Muscle of back (tissue), 13 donors: Measurements from ENCODE around the gene FAM53A. TPM values are rescaled to one million over a fixed set of nuclear protein-coding genes. Genes with fewer than 3 reads are reported as not detected.
A peak's percentile ranks its signal among the peaks of the same experiment; 100 is the strongest.

Experiments
- DNase-seq, 3 donors: peaks; one replicate each; pipeline versions ENCODE4 v3.0.0 to v3.0.0-alpha.2; 2013
- long read RNA-seq, 9 donors: transcript quantifications; one replicate each; lab custom pipeline, GENCODE V29; 2026
- polyA plus RNA-seq, 10 donors: library from polyadenylated mRNA; unstranded; fragments of 120-200 nt; gene quantifications; one replicate each; pipeline ENCODE4 v1.2.1, GENCODE V29; 2013; ENCODE audit not compliant: insufficient read length in 10 of 10

The FAM53A gene
- polyA plus RNA-seq: 1 to 10 TPM in 9 of 10 donors, under 1 TPM in 1; 0.92 to 1.6 (median 1.2) TPM
- long read RNA-seq, donor 1: 0 reads
- long read RNA-seq, donor 2: 0 reads
- long read RNA-seq, donor 3: 0 reads
- long read RNA-seq, donor 4: 0 reads
- long read RNA-seq, donor 5: 0 reads
- long read RNA-seq, donor 6, partial matches to known transcripts: 0 of 1 reads
- long read RNA-seq, donor 6, other reads (novel, unspliced or antisense): 0 of 1 reads
- long read RNA-seq, donor 7, partial matches to known transcripts: 0 of 2 reads
- long read RNA-seq, donor 7, other reads (novel, unspliced or antisense): 0 of 2 reads
- long read RNA-seq, donor 8: 0 reads
- long read RNA-seq, donor 9: 0 reads

DNA sequence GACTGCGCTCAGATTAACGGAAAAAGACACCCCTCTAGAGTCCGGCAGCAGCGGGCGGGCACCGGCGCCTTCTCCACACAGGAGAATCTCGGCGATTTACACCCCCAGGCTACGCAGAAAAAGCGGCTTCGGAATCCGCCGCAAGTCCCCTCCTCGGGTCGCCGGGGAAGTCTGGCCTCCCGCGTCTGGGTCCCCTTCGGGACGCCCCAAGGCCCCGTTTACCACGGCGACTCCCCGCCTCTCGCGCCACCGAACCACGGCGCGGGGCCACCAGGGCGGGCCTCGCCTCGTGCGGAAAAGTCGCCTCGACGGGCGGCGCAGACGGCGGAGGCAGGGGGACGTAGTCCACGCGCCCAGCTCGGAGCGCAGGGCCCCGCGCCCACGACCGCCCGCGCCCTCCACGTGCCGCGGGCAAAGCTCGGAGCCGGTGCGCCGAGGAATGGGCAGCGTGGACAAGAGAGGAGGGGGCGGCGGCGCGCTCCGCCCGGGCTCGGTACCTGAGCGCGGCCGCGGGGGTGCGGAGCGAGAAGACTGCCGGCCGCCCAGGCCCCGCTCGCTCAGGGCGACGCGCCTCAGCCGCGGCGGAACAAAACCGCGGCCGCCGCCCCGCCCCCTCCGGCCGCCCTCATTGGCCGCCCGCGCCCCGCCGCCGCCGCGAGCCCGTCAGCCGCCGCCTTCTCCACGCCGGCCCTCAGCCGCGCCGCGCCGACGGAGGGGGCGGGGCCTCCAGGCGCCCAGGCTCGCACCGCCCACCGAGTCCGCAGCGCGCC, at the start of gene FAM53A:
Gene FAM53A (minus strand): TSS at position 578 of the 770 bp plus-strand sequence. CDS start 15,572 bp downstream, outside the sequence.
- peak; percentile 88 to 91 (median 88) for DNase-seq

GRCh38 chr4:1732911-1733310, 48.8 kb upstream of the FAM53A start:
- no peak for DNase-seq

GRCh38 chr4:1731180-1731579, 47.1 kb upstream of the FAM53A start:
- DNase-seq: no peak

- DNase-seq: no peak
Measured at GRCh38 chr4:1730532-1731135, 46.5 kb upstream of the FAM53A start.

GRCh38 chr4:1728061-1728980, 44.2 kb upstream of the FAM53A start:
- DNase-seq: no peak

- DNase-seq: peak in 2 of 3 donors; percentile 14 to 38
Measured at GRCh38 chr4:1727117-1728031, 43.3 kb upstream of the FAM53A start.

GRCh38 chr4:1726146-1726934, 42.2 kb upstream of the FAM53A start:
- peak; percentile 70 to 91 (median 88) for DNase-seq

- no peak for DNase-seq
Measured at GRCh38 chr4:1725521-1725920, 41.4 kb upstream of the FAM53A start.

- DNase-seq: no peak
Measured at GRCh38 chr4:1723131-1723801, 39.2 kb upstream of the FAM53A start.

- DNase-seq: no peak
Measured at GRCh38 chr4:1722551-1723118, 38.5 kb upstream of the FAM53A start.

GRCh38 chr4:1721666-1722550, 37.8 kb upstream of the FAM53A start:
- no peak for DNase-seq

DNA sequence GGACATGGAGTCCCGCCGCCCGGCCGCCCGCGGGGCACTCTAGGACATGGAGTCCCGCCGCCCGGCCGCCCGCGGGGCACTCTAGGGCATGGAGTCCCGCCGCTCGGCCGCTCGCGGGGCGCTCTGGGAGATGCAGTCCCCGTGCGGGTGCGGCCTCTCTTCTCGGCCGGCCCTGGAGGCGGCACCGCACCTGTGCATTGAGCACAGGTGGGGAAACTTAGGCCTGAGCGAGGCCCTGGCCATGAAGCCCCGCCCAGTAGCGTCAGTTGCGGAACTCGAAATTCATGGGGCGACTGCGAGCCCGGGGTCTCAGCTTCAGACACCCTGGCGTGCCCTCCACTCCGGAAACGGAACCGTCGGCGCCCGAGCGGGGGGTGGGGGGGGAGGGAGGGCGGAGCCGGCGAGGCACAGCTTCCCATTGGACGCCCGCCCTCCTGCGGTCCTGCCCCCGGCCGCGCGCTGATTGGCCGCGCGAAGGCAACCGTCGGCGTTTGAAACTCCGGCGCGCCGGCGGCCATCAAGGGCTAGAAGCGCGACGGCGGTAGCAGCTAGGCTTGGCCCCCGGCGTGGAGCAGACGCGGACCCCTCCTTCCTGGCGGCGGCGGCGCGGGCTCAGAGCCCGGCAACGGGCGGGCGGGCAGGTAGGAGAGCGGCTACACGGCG, 37.0 kb upstream of the FAM53A start, which contains the start of the genes TACC3 and TMEM129:
Gene TACC3 (plus strand): TSS at position 519 of the 663 bp plus-strand sequence. CDS start 1,901 bp downstream, outside the sequence.
Gene TMEM129 (minus strand): TSS at position 321 of the 663 bp plus-strand sequence. CDS start 486 bp downstream, outside the sequence.
- peak; percentile 94 to 98 (median 95) for DNase-seq

- DNase-seq: peak in 2 of 3 donors; percentile 44 to 78
Measured at GRCh38 chr4:1720163-1720983, 36.3 kb upstream of the FAM53A start.

- no peak for DNase-seq
Measured at GRCh38 chr4:1718095-1718850, 34.2 kb upstream of the FAM53A start.
